Measurements from ENCODE around the gene CDH3.

Gene CDH3

GRCh38 chr16:68731637-68732036, 86.5 kb downstream of the CDH3 start:
- in situ Hi-C loops (cut with MboI; ENCODE audit: low pct_unique_long_range_greater_than_20kb, low sequenced_read_pairs, unreplicated experiment) = no loop called here
- no peak for DNase-seq (ENCODE audit: low spot score)

GRCh38 chr16:68732042-68732680, 87.1 kb downstream of the CDH3 start:
- no peak for DNase-seq (ENCODE audit: low spot score)
- no peak for TF ChIP-seq CTCF (IDR thresholded peaks at IDR 0.05; ENCODE audit: extremely low read depth, insufficient read depth, missing control alignments)
- in situ Hi-C loops (cut with MboI; ENCODE audit: low pct_unique_long_range_greater_than_20kb, low sequenced_read_pairs, unreplicated experiment) = no loop called here

More at GRCh38 chr16:68731637-68732036, 86.5 kb downstream of the CDH3 start:
- TF ChIP-seq CTCF (IDR thresholded peaks at IDR 0.05; ENCODE audit: extremely low read depth, insufficient read depth, missing control alignments) = no peak

GRCh38 chr16:68732741-68733399, 87.8 kb downstream of the CDH3 start:
- no peak for TF ChIP-seq CTCF (IDR thresholded peaks at IDR 0.05; ENCODE audit: extremely low read depth, insufficient read depth, missing control alignments)
- DNase-seq (ENCODE audit: low spot score) = no peak
- in situ Hi-C loops (cut with MboI; ENCODE audit: low pct_unique_long_range_greater_than_20kb, low sequenced_read_pairs, unreplicated experiment) = no loop called here

- in situ Hi-C loops (cut with MboI; ENCODE audit: low pct_unique_long_range_greater_than_20kb, low sequenced_read_pairs, unreplicated experiment) = no loop called here
- no peak for DNase-seq (ENCODE audit: low spot score)
- no peak for TF ChIP-seq CTCF (IDR thresholded peaks at IDR 0.05; ENCODE audit: extremely low read depth, insufficient read depth, missing control alignments)
These were observed 88.5 kb downstream of the CDH3 start for GRCh38 chr16:68733570-68733969.

GRCh38 chr16:68734782-68735181, 89.7 kb downstream of the CDH3 start:
- in situ Hi-C loops (cut with MboI; ENCODE audit: low pct_unique_long_range_greater_than_20kb, low sequenced_read_pairs, unreplicated experiment) = no loop called here
- TF ChIP-seq CTCF (IDR thresholded peaks at IDR 0.05; ENCODE audit: extremely low read depth, insufficient read depth, missing control alignments) = no peak
- DNase-seq (ENCODE audit: low spot score) = no peak

- in situ Hi-C loops (cut with MboI; ENCODE audit: low pct_unique_long_range_greater_than_20kb, low sequenced_read_pairs, unreplicated experiment) = no loop called here
- no peak for DNase-seq (ENCODE audit: low spot score)
- TF ChIP-seq CTCF (IDR thresholded peaks at IDR 0.05; ENCODE audit: extremely low read depth, insufficient read depth, missing control alignments) = no peak
These were observed 91.5 kb downstream of the CDH3 start for GRCh38 chr16:68736561-68736960.
